HG02610 (cell line): ENCODE data around the gene CNKSR2.

ENCODE experiments used
- ATAC-seq: cut with Tn5 transposase; IDR thresholded peaks from one replicate; pipeline ENCODE4 v1.9.1; 2021; ENCODE audit warnings: mild to moderate bottlenecking, moderate library complexity; ENCODE audit not compliant: unreplicated experiment

CNKSR2 gene

DNA sequence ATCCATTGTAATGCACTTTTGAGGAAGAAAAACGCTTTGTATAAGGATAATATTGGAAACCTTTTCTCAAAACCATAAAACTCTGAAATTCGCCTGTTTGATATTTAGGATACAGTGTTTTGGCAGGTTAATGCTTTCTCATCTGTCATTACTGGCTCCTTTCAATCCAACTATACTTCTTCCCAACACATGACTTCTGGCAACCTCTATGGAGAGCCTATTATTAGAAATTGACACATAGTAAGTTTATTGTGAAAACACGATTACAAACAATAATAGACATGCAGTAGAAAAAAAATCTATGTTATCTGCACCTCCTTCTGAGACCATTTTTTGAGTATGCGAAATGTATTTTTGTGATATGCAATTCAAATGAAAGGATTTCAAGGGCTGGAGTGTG is 288.5 kb downstream of the CNKSR2 start:
- no peak for ATAC-seq

DNA sequence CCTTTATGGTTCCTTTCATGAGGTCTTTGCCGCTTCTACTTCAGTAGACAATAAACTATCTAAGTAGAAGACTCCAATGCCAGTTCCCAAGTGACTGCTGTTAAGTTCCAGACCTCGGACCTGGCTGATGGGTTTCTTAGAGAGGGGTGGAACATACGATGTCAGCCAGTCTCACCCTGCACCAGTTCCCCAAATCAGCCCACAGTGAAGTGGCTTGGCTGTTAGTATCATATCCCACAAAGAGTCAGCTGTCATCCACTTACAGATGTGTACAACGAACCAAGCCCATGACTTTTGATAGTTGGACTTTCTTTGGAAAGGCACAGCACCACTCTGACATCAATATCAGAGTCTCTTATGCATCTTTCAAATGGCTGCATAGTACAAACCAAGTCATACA is 292.0 kb downstream of the CNKSR2 start:
- ATAC-seq = no peak

DNA sequence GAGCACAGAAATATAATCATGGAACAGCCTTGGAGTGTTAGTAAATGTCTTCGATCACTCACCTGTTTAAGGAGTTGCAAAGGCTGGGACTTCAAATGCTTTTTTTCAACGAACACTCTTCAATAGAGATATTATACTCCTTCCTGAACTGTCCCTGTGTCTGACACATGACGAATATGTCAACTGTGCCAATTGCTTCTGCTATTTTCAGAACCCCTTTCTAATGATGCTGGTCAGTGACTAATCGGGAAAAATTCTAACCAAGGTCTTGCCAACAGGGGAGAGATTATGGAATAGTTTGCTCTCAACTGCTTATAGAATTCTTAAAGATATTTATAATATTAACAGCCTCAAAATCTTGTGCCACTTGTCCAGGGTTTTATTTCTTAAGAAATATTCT is 292.5 kb downstream of the CNKSR2 start:
- ATAC-seq = no peak

DNA sequence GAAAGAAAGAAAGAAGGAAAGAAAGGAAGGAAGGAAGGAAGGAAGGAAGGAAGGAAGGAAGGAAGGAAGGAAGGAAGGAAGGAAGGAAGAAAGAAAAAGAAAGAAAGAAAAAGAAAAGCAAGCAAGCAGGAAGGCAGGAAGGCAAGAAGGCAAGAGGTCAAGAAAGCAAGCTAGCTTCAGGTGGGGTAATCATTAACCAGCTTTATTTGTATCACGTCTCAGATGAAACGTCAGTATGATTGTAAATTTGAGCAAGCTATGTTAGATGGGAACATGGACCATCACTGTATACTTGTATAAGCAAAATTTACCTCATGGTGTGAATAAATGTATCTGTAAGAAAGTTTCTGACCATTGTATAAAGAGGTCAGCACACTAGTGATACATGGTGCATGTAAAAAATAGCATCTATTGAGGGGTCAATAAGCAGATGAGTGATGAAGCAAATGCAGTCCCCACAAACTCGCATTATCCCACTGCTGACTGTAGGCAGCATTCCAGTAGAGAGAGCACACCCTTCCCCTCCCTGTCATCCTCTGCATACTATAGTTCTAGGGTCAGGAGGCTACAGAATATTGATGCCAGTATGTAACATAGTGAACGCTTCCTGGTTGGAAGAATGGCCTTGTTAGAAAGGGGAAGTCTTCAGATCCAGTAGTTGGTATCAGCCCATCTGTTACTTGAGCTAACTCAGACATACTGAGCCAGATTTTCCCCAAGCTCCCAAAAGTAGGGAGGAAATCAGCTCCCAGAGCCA is 300.4 kb downstream of the CNKSR2 start:
- ATAC-seq = no peak

DNA sequence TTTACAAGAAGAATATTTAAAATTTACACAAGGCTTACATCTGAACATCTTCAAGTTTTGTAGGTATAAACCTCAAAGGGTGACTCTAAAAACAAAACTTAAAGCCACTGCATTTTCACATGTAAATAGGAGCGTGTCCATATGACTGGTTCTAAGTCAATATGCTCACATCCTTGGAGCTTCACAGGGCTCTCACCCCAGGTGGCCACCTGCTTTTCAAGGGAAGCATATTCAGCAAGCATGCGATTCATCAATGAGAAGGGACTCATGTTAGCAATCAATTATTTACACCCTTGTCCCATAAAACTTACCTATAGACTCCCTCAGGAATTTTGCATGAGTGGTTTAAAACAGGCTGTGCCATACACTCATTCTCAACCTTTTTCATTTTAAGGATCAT is 301.7 kb downstream of the CNKSR2 start:
- no peak for ATAC-seq

DNA sequence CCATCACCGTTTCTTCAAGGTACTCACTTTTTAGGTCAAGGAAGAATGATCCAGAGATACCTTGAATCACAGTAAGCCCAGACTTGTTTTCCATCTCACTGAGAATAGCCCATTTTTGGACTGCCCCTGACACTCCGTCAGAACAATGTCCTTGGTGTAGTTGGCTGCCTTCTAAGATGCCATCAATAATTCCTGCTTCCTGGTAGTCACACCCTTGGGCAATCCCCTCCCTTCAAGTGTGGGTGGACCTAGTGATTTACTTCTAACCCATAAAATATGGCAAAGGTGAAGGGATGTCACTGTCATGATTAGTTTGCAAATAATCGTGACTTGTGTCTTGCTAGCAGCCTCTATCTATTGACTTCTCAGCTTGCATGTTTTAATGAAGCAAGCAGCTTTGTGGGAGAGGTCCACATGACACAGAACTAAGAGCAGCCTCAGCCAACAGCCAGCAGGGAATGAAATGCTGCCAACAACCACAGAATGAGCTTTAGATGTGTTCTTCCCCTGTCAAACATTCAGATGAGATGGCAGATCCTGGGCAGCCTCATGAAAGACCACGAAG is 303.9 kb downstream of the CNKSR2 start:
- ATAC-seq = no peak

DNA sequence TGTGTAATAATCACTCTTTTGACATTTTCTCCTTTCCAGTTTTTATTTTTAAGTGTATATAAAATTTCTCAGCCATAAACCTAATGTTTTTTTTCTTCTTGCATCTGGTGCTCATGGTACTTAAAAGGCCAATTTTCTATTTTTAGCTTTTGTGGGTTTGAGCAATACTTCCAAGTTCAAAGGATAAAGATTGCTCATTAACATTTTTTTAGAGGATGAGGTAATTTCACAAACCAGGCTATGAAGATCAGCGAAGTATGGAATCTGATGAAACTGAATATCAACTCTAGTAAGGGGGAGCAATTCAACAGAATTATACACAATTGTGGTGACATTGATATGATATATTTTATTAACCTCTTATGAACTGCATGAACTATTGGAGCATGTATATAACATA is 309.7 kb downstream of the CNKSR2 start:
- no peak for ATAC-seq

DNA sequence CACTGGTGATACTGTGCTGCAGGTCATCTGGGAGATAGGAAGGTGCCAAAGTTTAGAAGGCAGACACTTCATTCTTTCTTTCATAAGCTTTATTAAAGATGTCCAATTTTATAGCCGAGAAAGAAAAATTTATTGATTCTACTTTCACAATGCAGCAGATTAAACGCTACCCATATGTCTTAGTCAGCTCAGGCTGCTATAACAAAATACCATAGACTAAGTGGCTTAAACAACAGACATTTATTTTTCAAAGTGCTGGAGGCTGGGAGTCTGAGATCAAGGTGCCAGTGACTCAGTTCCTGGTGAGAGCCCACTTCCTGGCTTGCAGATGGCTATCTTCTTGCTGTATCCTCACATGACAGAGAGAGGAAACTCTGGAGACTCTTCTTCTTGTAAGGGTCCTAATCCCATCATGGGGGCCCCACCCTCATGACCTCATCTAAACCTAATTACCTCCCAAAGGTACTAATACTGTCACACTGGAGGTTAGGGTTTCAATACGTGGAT is 317.3 kb downstream of the CNKSR2 start:
- ATAC-seq = no peak

DNA sequence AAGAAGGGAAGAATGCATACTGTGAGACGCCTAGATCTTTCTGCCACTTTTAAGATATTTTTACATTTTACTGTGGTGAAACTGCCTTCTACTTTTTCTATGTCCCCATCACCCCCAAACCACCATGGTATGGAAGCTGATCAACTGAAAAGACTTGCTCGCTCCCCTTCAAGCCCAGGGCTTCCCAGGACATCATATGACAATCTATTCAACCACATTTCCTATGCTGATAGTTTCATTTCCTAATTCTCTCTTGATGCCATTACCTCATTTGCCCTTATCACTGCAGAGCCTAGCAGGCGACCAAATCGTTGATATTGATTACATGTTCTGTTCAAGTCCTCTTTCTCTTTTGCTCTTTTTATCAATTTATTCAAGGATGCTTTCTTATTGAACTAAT is 324.1 kb downstream of the CNKSR2 start:
- no peak for ATAC-seq

DNA sequence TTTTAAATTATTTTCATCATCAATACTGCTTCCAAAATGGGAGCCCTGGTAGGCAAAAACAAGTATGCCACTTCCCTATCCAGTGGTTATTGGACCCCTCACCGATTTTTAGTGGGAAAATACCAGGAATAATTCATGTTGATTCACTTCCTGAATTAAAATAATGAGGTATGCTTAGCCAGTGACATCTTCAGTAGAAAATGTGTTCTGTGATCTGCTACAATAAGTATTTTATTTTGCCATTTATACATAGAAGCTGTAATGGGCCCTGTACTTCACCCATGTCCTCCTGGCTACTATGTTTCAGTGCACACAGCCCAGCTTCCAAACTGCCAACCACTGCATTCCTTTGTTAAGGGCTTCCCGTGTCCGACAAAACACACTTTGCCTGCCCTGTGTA is 324.9 kb downstream of the CNKSR2 start:
- ATAC-seq = no peak

DNA sequence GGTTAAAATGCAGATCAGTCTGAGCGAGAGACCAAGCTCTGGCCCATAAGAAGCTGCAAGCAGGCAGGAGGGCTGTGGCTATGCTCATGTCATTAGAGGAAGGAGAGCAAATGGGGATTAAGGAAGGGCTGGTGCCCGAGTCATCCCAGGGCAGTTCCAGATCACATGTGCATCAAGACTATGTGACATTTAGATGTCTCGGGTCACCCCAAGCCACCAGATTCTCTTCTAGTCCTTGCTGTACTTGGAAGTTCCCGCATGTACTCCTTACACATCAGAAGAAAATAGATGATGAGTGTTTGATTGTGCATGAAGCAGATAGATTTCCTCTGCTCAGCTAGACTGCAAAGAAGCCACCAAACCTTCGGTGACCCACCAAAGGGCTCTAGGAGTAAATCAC is 326.1 kb downstream of the CNKSR2 start:
- ATAC-seq = no peak

DNA sequence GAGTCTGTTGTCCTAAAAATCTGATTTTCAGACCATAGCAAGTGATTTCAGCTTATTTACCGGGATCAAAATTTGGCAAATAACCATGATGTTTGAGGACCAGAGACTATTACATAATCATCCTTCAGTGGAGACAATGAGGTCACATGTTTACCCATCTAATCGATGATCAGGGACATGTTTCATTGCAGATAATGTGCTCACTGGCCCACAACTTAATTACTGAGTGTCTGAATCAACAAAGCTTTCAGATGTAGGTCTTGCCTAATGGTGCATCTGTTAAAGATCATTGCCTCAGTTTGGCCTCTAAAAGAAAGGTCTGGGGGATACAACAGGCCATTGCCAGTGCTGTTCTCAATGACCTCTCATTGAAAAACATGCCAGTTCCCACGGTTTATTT is 326.7 kb downstream of the CNKSR2 start:
- ATAC-seq = no peak

DNA sequence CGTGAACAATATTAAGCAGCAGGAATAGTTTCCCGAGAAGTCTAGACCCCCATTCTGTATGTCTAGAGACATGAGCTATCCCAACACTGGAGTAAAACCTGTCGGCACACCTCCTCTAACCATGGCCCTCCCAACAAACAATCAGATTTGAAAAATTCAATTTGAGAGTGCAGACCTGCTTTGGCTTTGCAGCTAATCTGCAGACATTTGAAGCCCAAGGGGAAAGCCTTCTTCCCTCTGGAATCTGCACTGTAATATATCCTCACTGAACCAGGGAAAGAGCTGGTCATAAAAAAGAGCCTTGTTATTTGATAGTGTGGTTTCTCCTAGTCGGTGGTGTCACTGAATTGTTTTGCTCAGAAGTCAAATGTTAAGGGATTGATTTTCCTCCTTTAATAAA is 328.5 kb downstream of the CNKSR2 start:
- no peak for ATAC-seq
